Astrocyte (in vitro differentiated cells and primary cell): ENCODE results near the gene CIAO3.
"Not testable (repeated sequence)": the region's sequence is repeated elsewhere in the genome, so short reads cannot be mapped to it uniquely, and the experiment has no call there.

Source experiments
- EZH2 ChIP-seq: IDR thresholded peaks from 2 replicates; pipeline ENCODE4 v1.6.1; 2012; ENCODE audit warnings: mild to moderate bottlenecking, low read length, inconsistent platforms; ENCODE audit not compliant: insufficient read depth
- TF ChIP-seq, protein P1 (sequence below): IDR thresholded peaks from 2 replicates; pipeline ENCODE4 v1.5.1; 2011; ENCODE audit warnings: low read depth, mild to moderate bottlenecking, inconsistent platforms, low read length, moderate library complexity; ENCODE audit not compliant: insufficient read depth

DNA sequence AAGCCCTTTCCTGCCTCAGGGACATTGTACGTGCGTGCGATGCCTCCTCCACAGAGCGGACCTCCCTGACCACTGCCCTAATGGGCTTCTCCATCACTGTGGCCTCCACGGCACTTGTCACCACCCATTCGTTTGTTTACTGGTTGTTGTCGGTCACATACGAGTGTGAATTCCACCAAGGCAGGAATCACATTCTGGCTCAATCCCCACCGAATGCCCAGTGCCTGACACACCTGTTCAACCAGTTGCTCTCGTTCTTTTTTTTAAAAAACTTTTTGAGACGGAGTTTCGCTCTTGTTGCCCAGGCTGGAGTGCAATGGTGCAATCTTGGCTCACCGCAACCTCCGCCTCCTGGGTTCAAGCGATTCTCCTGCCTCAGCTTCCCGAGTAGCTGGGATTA, 49.6 kb downstream of the CIAO3 start:
- TF ChIP-seq, protein P1, sequence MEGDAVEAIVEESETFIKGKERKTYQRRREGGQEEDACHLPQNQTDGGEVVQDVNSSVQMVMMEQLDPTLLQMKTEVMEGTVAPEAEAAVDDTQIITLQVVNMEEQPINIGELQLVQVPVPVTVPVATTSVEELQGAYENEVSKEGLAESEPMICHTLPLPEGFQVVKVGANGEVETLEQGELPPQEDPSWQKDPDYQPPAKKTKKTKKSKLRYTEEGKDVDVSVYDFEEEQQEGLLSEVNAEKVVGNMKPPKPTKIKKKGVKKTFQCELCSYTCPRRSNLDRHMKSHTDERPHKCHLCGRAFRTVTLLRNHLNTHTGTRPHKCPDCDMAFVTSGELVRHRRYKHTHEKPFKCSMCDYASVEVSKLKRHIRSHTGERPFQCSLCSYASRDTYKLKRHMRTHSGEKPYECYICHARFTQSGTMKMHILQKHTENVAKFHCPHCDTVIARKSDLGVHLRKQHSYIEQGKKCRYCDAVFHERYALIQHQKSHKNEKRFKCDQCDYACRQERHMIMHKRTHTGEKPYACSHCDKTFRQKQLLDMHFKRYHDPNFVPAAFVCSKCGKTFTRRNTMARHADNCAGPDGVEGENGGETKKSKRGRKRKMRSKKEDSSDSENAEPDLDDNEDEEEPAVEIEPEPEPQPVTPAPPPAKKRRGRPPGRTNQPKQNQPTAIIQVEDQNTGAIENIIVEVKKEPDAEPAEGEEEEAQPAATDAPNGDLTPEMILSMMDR, result not testable (repeated sequence)
- TF ChIP-seq EZH2, result not testable (repeated sequence)
